Naive thymus-derived CD4-positive, alpha-beta T cell (primary cell): ENCODE data around the gene FLT3. TPM values are rescaled to one million over a fixed set of nuclear protein-coding genes. Genes with fewer than 3 reads are reported as not detected.

Experiments used
- ATAC-seq: fragments of 150-1000 bp; cut with Tn5 transposase; 2 replicates; pipeline ENCODE4 v1.10.0; 2021; ENCODE audit warnings: mild to moderate bottlenecking, moderate library complexity
- CTCF ChIA-PET: fragments of 350-600 bp; sonication (Branson Sonifier 250); formaldehyde crosslinking; loops from one replicate; lab custom pipeline; 2021; ENCODE audit warnings: antibody characterized with exemption; lab: Charles Lee
- POLR2A ChIA-PET: fragments of 350-600 bp; sonication (Branson Sonifier 250); formaldehyde crosslinking; loops from one replicate; lab custom pipeline; 2021; ENCODE audit warnings: antibody characterized with exemption, inconsistent platforms; lab: Charles Lee
- DNase-seq, 9 donors: peaks; one replicate each; pipeline versions ENCODE4 v3.0.0 to v3.0.0-alpha.2; 2020 to 2022; ENCODE audit warnings: mixed read lengths in 1 of 9
- H3K27ac ChIP-seq: one replicate; pipeline ENCODE4 v1.7.0; 2013; ENCODE audit warnings: mild to moderate bottlenecking, low read depth, low read length, moderate library complexity
- H3K27me3 ChIP-seq, 2 donors: one replicate each; pipeline ENCODE4 v1.7.0; 2013; ENCODE audit warnings: low read length in 2 of 2, mild to moderate bottlenecking in 2 of 2, moderate library complexity in 2 of 2; ENCODE audit not compliant: control insufficient read depth in 2 of 2, insufficient read depth in 2 of 2
- H3K36me3 ChIP-seq, 3 experiments: 1 replicate in 2 of 3; 2 replicates in 1 of 3; pipeline ENCODE4 v1.7.0; 2013; ENCODE audit warnings: low read length in 3 of 3, mild to moderate bottlenecking in 3 of 3, moderate library complexity in 1 of 3; ENCODE audit not compliant: insufficient read depth in 3 of 3, control insufficient read depth in 2 of 3
- H3K4me1 ChIP-seq, 2 donors: one replicate each; pipeline ENCODE4 v1.7.0; 2013; ENCODE audit warnings: low read length in 2 of 2, mild to moderate bottlenecking in 2 of 2, moderate library complexity in 1 of 2; ENCODE audit not compliant: control insufficient read depth in 2 of 2, insufficient read depth in 2 of 2
- H3K4me3 ChIP-seq: 2 replicates; pipeline ENCODE4 v1.7.0; 2013; ENCODE audit warnings: mild to moderate bottlenecking, low read length
- H3K9me3 ChIP-seq, 3 experiments: 1 replicate in 2 of 3; 2 replicates in 1 of 3; pipeline ENCODE4 v1.7.0; 2013; ENCODE audit warnings: low read length in 3 of 3; ENCODE audit not compliant: control insufficient read depth in 2 of 3
- H3K27ac Mint-ChIP-seq, 9 donors: one replicate each; pipeline ENCODE4 v1.8.0; 2020 to 2022; ENCODE audit warnings: mixed read lengths in 9 of 9, mild to moderate bottlenecking in 8 of 9, moderate library complexity in 5 of 9, inconsistent platforms in 2 of 9
- H3K27me3 Mint-ChIP-seq, 5 donors: one replicate each; pipeline ENCODE4 v1.8.0; 2021 to 2022; ENCODE audit warnings: mixed read lengths in 5 of 5, mild to moderate bottlenecking in 1 of 5
- H3K36me3 Mint-ChIP-seq, 5 donors: one replicate each; pipeline ENCODE4 v1.8.0; 2020 to 2022; ENCODE audit warnings: mixed read lengths in 5 of 5, mild to moderate bottlenecking in 3 of 5, inconsistent platforms in 1 of 5
- H3K4me1 Mint-ChIP-seq, 7 donors: one replicate each; pipeline ENCODE4 v1.8.0; 2020 to 2022; ENCODE audit warnings: mixed read lengths in 7 of 7, mild to moderate bottlenecking in 3 of 7, inconsistent platforms in 1 of 7
- H3K4me3 Mint-ChIP-seq, 10 donors: one replicate each; pipeline ENCODE4 v1.8.0; 2020 to 2022; ENCODE audit warnings: mild to moderate bottlenecking in 10 of 10, mixed read lengths in 10 of 10, moderate library complexity in 6 of 10, inconsistent platforms in 2 of 10
- H3K9me3 Mint-ChIP-seq, 11 donors: one replicate each; pipeline ENCODE4 v1.8.0; 2020 to 2022; ENCODE audit warnings: mixed read lengths in 11 of 11, mild to moderate bottlenecking in 4 of 11, inconsistent platforms in 1 of 11, moderate library complexity in 1 of 11
- intact Hi-C, 2 donors: fragments of 100-400 bp; cut with micrococcal nuclease; formaldehyde crosslinking; loops; one replicate each; pipeline ENCODE4 v1.15.1; 2023
- polyA plus RNA-seq, 2 donors: library from polyadenylated mRNA; unstranded; fragments of 300-500 nt; fragmentation: Illumina TruSeq; gene quantifications; one replicate each; pipeline ENCODE4 v1.2.3, GENCODE V29; 2021
- total RNA-seq, 6 experiments: library from RNA in 5 of 6; stranded (reverse) in 5 of 6; gene quantifications; 1 replicate in 5 of 6; 2 replicates in 1 of 6; pipeline ENCODE4 v1.2.3 and lab custom pipeline; 2021 to 2026

The FLT3 gene
- total and polyA plus RNA-seq, 7 experiments from 2014 or later, result 0.77 to 3.4 TPM; not detected in 5

GRCh38 chr13:27970382-27971235, 129.8 kb downstream of the FLT3 start:
- H3K27me3 ChIP-seq, result peaks cover 5% of the 10 kb centered on the region in 2 donors
- H3K27me3 Mint-ChIP-seq, result peaks cover 73 to 87% (median 80%) of the 10 kb centered on the region in 5 donors
- DNase-seq, result no peak
- peaks cover 0 to 1% (median 0%) of the 10 kb centered on the region in 11 donors for H3K9me3 Mint-ChIP-seq
- no peaks in the 10 kb centered on the region for H3K36me3 ChIP-seq
- H3K4me3 Mint-ChIP-seq, result peak overlapping the region in 3 of 10 donors; percentile 21 to 73 (median 29)
- no peak for ATAC-seq
- intact Hi-C loops, result no loop called here
- ChIA-PET POLR2A (no interaction called here), CTCF (interaction anchor here (1.0 kb wide), 1 partner anchor 29 kb away, joined by 3 read pairs; no protein-coding TSS in a partner anchor)
- H3K4me1 ChIP-seq, result no peaks in the 10 kb centered on the region
- H3K9me3 ChIP-seq, result no peaks in the 10 kb centered on the region
- no peaks in the 10 kb centered on the region for H3K36me3 Mint-ChIP-seq
- H3K27ac ChIP-seq, result no peak overlapping the region
- peak overlapping the region in 1 of 9 donors; percentile 33 for H3K27ac Mint-ChIP-seq
- H3K4me1 Mint-ChIP-seq, result peaks cover 6 to 30% (median 21%) of the 10 kb centered on the region in 7 donors
- H3K4me3 ChIP-seq, result no peak overlapping the region

GRCh38 chr13:27969866-27970229, 130.5 kb downstream of the FLT3 start:
- Mint-ChIP-seq H3K4me1 (peaks cover 6 to 30% (median 21%) of the 10 kb centered on the region in 7 donors), H3K9me3 (peaks cover 0 to 1% (median 0%) of the 10 kb centered on the region in 11 donors), H3K36me3 (no peaks in the 10 kb centered on the region), H3K27me3 (peaks cover 73 to 87% (median 80%) of the 10 kb centered on the region in 5 donors), H3K4me3 (peak overlapping the region in 6 of 10 donors; percentile 2 to 73 (median 22)), H3K27ac (peak overlapping the region in 1 of 9 donors; percentile 16)
- POLR2A ChIA-PET, result no interaction called here
- intact Hi-C loops, result loop anchor here in 1 of 2 donors (2.0 to 5.0 kb wide), 2 partner anchors 47 to 183 kb away; no protein-coding TSS in a partner anchor
- Histone ChIP-seq H3K4me1 (no peaks in the 10 kb centered on the region), H3K27me3 (peaks cover 4 to 5% of the 10 kb centered on the region in 2 donors), H3K4me3 (no peak overlapping the region), H3K27ac (no peak overlapping the region), H3K9me3 (no peaks in the 10 kb centered on the region), H3K36me3 (no peaks in the 10 kb centered on the region)
- DNase-seq (no peak), ATAC-seq (no peak)
- CTCF ChIA-PET, result interaction anchor here (1.0 kb wide), 1 partner anchor 28 kb away, joined by 3 read pairs; no protein-coding TSS in a partner anchor

- Mint-ChIP-seq H3K36me3 (no peaks in the 10 kb centered on the region), H3K9me3 (peaks cover 0 to 1% (median 0%) of the 10 kb centered on the region in 11 donors), H3K27me3 (peaks cover 69 to 87% (median 80%) of the 10 kb centered on the region in 5 donors), H3K4me3 (peak within 1 kb of the TSS; percentile 8 to 73 (median 30)), H3K27ac (peak within 1 kb of the TSS in 1 of 9 donors; percentile 78), H3K4me1 (peaks cover 6 to 30% (median 21%) of the 10 kb centered on the region in 7 donors)
- no peak for DNase-seq
- Histone ChIP-seq H3K9me3 (no peaks in the 10 kb centered on the region), H3K27me3 (peaks cover 5 to 7% of the 10 kb centered on the region in 2 donors), H3K27ac (no peak within 1 kb of the TSS), H3K4me3 (no peak within 1 kb of the TSS), H3K4me1 (no peaks in the 10 kb centered on the region), H3K36me3 (no peaks in the 10 kb centered on the region)
- intact Hi-C loops, result loop anchor here in 1 of 2 donors (2.0 to 5.0 kb wide), 2 partner anchors 46 to 182 kb away; no protein-coding TSS in a partner anchor
- POLR2A ChIA-PET, result no interaction called here
- CTCF ChIA-PET, result no interaction called here
- ATAC-seq, result no peak
Measured at GRCh38 chr13:27969082-27969865, 131.1 kb downstream of the FLT3 start, which contains the start of gene CDX2. Gene CDX2, minus strand, starts transcription at chr13:27969315. Its CDS starts 309 bp downstream, at chr13:27969006.

GRCh38 chr13:27968316-27969081, 131.9 kb downstream of the FLT3 start:
- Mint-ChIP-seq H3K27ac (no peak overlapping the region), H3K4me1 (peaks cover 6 to 30% (median 21%) of the 10 kb centered on the region in 7 donors), H3K27me3 (peaks cover 67 to 87% (median 79%) of the 10 kb centered on the region in 5 donors), H3K36me3 (no peaks in the 10 kb centered on the region), H3K9me3 (peaks cover 0 to 1% (median 0%) of the 10 kb centered on the region in 11 donors), H3K4me3 (peak overlapping the region in 3 of 10 donors; percentile 16 to 73 (median 62))
- H3K27me3 ChIP-seq, result peaks cover 5 to 7% of the 10 kb centered on the region in 2 donors
- no peaks in the 10 kb centered on the region for H3K36me3 ChIP-seq
- CTCF ChIA-PET, result no interaction called here
- no peaks in the 10 kb centered on the region for H3K4me1 ChIP-seq
- no peaks in the 10 kb centered on the region for H3K9me3 ChIP-seq
- ATAC-seq (no peak), DNase-seq (no peak)
- no peak overlapping the region for H3K27ac ChIP-seq
- POLR2A ChIA-PET, result no interaction called here
- no peak overlapping the region for H3K4me3 ChIP-seq
- intact Hi-C loops, result loop anchor here in 1 of 2 donors (2.0 to 5.0 kb wide), 2 partner anchors 46 to 181 kb away; no protein-coding TSS in a partner anchor

GRCh38 chr13:27967736-27968315, 132.6 kb downstream of the FLT3 start:
- Mint-ChIP-seq H3K36me3 (no peaks in the 10 kb centered on the region), H3K4me3 (peak overlapping the region in 6 of 10 donors; percentile 54 to 76 (median 61)), H3K27me3 (peaks cover 60 to 84% (median 78%) of the 10 kb centered on the region in 5 donors), H3K9me3 (peaks cover 0 to 1% (median 0%) of the 10 kb centered on the region in 11 donors), H3K27ac (peak overlapping the region in 1 of 9 donors; percentile 65), H3K4me1 (peaks cover 6 to 30% (median 21%) of the 10 kb centered on the region in 7 donors)
- ChIA-PET CTCF (no interaction called here), POLR2A (no interaction called here)
- intact Hi-C loops, result loop anchor here in 1 of 2 donors (2.0 to 5.0 kb wide), 2 partner anchors 45 to 181 kb away; no protein-coding TSS in a partner anchor
- Histone ChIP-seq H3K27ac (no peak overlapping the region), H3K4me1 (no peaks in the 10 kb centered on the region), H3K9me3 (no peaks in the 10 kb centered on the region), H3K4me3 (no peak overlapping the region), H3K27me3 (peaks cover 5 to 7% of the 10 kb centered on the region in 2 donors), H3K36me3 (no peaks in the 10 kb centered on the region)
- DNase-seq, result no peak
- ATAC-seq, result no peak
